NOMO-1 treated with DMSO at 0.1 percent for 48 hours (cell line): Measurements from ENCODE around the gene ADAMTS20.

Experiments
- DNase-seq: peaks from one replicate; lab custom pipeline; 2025; ENCODE audit not compliant: unreplicated experiment; lab: John Stamatoyannopoulos, UW

The ADAMTS20 gene

DNA sequence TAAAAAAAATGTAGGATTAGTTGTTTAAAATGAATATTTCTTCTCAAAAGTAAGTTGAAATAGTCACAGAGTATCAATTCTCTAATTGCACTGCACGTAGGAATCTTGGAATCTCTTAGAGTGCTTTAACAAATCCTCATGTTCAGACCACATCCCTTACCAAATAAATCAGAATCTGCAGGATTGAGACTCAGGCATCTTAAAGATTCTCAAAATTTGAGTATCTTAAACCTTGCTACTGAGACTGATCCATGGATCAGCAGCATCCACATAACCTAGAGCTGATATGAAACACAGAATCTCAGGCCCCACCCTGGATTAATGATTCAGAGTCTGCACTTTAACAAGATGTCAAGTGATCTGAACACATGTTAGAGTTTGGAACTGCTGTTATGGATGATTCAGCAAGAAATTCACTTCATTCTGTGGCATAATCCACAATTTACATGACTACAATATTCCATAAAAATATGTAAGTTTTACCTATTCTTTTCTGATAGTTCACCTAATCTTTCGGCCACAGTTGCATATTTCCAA lies 58.7 kb downstream of the ADAMTS20 start:
- no peak for DNase-seq

GRCh38 chr12:43482311-43483085 lies 69.5 kb downstream of the ADAMTS20 start:
- DNase-seq, result no peak

- DNase-seq, result peak; percentile 45
Measured at GRCh38 chr12:43480591-43480990, 71.4 kb downstream of the ADAMTS20 start.

- DNase-seq, result no peak
Measured at GRCh38 chr12:43462741-43463140, 89.3 kb downstream of the ADAMTS20 start.

DNA sequence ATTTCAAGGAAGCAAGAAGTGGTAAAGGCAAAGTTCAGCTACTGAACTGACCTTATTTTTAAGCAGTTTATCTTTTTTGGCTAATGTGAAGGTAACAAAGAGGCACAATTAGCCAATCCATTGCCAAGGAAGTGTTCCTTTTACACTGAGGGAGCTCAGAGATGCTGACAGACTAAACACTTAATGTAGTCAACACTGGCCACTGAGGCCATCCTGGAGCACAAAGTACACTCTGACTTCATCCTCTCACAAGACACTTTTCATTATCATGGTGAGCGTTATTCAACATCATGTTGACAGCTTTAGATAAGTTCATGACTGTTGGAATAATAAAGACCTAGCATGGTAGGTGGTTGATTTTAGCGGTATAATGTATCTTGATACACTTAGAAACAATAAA lies 89.9 kb downstream of the ADAMTS20 start:
- DNase-seq, result no peak

- no peak for DNase-seq
Measured at GRCh38 chr12:43459285-43459684, 92.7 kb downstream of the ADAMTS20 start.

GRCh38 chr12:43453761-43454160 lies 98.2 kb downstream of the ADAMTS20 start:
- no peak for DNase-seq

DNA sequence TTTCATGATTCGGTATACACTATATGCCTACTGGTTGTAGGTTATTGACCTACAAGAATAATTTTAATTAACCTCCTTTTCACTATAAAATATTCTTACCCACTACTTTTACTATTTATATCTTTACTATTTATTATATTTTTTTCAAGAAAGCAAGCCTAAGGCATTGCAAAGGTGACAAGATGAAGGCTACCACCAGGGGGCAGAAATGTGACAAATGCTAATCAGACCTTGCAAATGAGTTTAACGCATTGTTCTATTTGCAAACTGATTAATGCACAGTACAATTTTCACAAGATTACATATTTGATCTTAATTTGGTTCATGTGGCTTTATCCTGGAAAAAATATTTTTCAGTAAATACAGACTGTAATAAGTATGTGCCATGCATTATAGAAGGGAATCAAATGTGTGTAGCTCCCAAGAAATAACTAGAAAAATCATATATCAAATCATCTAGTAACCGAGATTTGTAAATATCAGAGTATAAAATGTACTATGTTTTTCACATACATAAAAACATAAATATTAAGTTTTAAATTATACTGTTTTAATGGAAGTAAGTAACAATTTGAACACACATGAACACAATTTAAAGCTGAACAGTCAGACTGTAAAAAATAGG lies 107.0 kb downstream of the ADAMTS20 start:
- peak; percentile 14 for DNase-seq

DNA sequence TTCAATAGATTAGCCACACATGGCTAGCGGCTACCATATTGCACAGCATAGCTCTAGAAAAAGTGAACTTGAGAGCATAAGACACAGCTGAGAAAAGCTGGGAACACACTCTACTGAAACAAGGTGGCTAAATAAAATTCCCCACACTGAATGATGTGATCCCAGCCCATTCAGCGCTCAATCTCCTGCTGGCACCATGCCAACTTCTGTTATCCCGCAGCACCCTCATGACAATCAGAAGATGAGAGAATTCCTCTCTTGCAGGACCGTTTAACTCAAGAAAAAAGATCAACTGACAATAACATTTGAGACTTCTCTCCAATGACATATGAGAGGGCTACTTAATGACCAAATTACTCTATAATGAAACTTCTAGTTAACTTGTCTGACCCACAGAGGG lies 115.4 kb downstream of the ADAMTS20 start:
- no peak for DNase-seq

DNA sequence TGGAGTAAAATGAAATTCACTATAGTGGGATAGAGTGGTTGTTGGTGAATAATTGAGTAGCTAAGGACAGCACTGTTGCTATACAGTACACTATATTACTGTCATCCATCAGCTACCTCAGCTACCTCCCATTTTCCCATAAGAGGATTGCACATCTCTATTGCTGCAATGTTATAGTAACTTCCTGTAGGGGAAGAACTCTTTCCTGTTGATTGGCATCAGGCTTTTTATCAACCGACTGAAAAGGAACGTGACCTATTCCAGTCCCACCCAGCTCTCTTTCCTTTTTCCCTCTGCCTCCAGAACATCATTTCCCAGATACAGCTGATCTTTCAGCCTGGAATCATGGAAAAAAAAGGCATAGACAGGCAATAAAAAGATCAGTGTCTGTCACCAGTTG lies 117.4 kb downstream of the ADAMTS20 start:
- no peak for DNase-seq

GRCh38 chr12:43428088-43428600 lies 123.9 kb downstream of the ADAMTS20 start:
- no peak for DNase-seq

GRCh38 chr12:43425361-43425760 lies 126.6 kb downstream of the ADAMTS20 start:
- no peak for DNase-seq

GRCh38 chr12:43416981-43417380 lies 135.0 kb downstream of the ADAMTS20 start:
- DNase-seq, result no peak

DNA sequence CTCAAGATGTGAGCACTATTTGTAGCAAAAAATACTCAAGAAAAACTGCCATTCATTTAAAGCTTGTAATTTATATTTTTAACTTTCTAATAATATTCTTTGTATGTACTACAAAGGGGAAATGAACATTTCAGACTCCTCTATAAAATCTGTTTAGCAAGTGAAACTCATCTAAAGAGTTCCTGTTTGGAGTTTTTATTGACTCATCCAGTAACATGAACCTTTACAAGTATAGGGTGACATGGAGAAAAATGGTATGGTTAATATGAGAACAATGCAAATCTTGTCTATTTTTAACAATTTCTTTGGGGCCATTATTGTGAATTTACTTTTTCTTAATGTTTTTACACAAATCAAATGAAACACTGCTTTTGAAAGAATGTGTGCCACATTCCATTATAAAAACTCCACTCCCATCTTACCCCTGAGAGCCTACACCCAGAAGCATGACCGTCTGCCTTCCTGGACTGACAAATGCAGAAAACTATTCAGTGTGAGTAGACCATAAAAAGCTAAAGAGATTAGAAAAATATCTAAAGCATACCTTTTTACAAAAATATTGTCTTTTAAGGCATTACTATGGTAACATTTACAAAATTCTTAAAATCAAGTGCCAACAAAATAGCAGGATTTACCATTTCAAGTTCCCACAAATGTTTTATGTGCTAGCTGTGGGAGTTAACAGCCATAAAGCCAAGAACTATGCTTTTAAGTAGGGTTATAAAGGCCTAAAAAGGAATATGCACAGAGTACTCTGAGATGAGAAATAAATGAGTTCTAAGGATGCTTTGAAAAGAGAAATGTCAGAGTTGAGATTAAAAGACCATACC lies 144.0 kb downstream of the ADAMTS20 start:
- DNase-seq, result peak; percentile 62

GRCh38 chr12:43406801-43407200 lies 145.2 kb downstream of the ADAMTS20 start:
- DNase-seq, result no peak

GRCh38 chr12:43402436-43402835 lies 149.6 kb downstream of the ADAMTS20 start:
- no peak for DNase-seq

DNA sequence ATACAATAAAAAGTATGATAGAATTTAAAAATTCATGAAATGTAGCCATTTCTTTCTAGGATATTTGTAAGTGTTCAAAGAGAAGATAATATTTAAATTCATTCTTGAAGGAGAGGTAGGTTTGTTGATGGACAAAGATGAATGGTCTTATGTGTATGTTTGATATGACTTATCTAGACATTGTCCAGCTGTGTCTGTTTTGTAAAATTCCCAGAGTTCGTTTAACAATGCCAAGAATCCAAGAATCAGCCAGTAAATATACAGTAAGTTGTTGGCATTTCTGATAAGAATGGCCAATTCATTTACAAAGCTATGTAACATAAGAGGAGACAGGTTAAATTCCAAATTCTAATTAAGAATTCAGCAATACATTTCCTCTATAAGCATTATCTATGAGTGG lies 150.9 kb downstream of the ADAMTS20 start:
- no peak for DNase-seq

DNA sequence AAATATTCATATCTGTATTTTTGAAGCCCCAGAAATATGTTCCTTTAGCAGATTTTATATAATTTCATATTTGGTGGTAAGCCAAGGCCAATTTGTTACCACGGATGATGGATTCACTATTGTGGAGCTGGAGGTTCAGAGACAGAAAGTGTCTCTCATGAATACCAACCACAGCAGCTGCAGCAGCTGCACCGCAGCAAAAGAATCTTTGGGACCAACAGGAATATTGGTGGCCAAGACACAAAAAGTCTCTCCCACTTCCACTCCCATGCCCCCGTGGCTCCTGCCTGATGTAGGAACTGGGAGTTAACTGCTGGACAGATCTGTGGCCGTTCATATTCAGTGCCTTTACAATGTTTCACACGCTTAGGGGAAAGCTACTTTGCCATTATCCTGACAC lies 155.3 kb downstream of the ADAMTS20 start:
- no peak for DNase-seq

- no peak for DNase-seq
Measured at GRCh38 chr12:43392116-43392515, 159.9 kb downstream of the ADAMTS20 start.

GRCh38 chr12:43381879-43382278 lies 170.1 kb downstream of the ADAMTS20 start:
- DNase-seq, result no peak

DNA sequence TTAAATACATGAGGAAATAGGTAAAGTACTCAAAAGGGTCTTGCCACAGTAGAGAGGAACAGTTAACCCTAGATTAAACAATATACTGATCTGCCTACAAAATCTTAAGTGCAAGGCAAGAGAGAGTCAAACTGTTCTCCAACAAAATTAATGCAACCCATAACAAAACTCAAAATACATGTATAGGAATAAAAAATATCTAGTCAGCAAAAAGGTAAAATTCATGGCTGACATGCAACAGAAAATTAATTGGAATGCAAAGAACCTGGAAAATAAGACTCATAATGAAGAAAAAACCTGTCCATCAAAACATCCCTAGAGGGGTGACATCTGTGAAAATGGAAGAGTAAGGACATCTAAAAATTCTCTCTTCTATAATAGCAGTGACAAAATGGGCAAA lies 173.6 kb downstream of the ADAMTS20 start:
- DNase-seq, result no peak
